GM21717 (cell line): ENCODE data around the gene RTN4RL2.

Experiments used
- ATAC-seq: cut with Tn5 transposase; IDR thresholded peaks from one replicate; pipeline ENCODE4 v1.9.1; 2021; ENCODE audit warnings: mild to moderate bottlenecking, moderate library complexity; ENCODE audit not compliant: unreplicated experiment

RTN4RL2 gene

DNA sequence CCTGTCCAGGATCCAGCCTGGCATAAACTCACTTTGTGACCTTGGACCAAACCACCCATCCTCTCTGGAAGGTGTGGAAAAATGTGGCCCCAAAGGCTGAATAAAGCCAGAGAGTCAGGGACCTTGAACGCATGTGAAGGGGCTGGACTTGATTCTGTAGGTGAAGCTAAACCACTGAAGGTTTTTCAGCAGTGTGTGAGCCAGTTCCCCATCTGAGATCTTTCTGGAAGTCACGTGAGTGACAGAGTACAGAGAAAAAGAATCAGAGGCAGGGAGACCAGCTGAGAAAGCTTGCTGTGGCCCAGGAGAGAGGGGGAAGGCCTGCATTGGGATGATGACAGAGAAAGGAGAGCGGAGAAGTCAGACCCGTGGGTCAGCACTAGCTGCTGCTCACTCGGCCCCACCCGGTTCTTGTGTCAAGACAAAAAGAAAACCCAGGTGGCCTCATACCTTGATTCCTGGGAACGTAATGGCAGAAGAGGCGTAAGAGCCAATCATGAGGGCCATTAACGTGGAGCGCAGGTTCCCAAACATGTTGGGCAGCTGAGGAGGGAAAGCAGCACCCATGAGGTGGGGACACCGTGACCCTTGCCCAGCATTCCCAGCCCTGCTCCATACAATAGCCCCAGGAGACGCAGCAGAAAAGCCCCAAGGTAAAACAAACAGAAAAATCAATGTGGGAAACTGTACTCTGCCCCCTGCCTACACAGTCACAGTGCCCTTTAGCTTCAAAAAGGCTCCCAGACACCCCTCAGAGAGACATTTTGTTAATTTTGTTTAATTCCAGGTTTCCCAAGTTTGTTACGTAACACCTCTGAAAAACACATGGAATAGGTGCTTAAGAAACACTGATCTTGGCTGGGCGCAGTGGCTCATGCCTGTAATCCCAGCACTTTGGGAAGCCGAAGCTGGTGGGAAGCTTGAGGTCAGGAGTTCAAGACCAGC is 37.2 kb downstream of the RTN4RL2 start:
- no peak for ATAC-seq

DNA sequence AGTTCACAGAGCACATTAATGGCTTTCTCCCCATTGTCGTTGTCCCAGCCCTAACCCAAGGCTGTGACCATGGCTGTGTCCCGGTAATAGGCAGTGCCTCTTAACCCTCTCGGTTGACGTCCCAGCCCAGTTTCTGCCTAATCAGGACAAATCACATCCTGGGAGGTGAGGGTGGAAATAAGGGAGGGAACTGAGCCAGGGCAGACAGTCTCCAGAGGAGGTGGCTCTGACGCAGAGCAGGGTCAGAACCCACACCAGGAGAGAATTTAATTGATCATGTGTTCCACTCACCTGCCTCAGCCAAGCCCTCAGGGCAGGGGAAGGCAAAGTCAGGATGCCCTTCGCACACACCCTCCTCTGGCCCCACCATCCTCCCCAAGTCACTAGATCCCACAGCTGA is 38.2 kb downstream of the RTN4RL2 start:
- no peak for ATAC-seq

DNA sequence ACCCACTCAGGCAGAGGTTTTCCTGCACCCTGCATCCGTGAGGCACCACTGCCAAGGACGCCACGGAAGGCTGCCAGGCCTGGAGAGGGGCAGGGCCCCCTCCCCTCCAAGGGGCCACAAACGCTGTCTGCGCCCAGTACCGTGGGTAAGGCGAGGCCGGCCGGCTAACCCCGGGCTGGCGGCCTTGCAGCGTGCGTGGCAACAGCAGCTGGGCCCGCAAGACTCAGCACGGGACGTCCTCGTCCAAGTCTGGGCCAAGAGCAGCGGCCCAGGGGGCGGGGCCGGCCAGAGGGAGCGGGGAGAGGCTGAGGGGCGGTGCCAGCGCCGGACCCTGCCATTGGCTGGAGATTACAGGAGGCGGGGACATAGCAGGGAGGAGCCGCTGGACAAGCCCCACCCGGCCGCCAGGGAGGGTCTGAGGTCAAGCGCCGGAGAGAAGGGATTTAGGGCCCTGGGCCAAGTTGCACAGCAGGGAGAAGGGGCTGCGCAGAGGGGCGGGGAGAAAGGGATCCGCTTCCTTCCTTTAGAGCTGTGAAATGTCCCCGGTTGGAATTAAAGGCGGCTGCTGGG is 39.2 kb downstream of the RTN4RL2 start:
- ATAC-seq: no peak

DNA sequence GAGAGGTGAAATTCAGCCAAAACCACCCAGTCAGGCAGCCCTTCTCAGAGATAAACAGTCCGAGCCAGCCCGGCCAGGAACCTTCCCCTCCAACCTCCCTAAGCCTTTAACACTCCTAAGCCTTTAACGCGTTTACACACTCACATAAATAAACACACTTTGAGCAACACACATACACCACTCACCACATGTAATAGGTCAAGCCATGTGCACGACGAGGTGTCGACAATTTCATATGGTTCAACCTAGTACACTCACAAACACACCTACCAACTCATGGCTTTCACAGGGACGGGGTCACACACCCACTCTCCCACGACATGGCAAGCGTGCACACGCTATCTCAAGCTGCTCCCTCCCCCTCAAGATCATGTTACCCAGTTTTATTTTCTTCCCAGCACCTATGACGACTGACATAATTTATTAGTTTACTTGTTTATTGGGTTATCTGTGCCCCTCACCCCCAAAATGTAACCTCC is 39.7 kb downstream of the RTN4RL2 start:
- ATAC-seq: no peak

DNA sequence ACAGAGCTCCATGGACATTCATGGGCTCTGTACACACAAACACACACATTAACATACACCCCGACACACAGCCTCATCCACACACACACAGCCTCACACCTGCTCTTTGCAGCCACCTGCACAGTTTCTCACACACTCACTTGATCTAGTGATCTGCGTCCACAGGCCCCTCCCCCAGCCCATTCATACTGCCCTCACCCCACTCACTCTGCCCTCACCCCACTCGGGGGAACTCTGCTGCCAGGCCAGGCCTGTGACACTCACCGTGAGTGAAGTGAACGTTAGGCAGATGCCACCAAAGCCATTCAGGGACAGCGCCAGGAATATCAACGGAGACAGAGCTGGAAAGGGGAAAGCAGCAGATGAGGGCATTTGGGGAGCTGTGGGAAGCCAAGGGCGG is 40.2 kb downstream of the RTN4RL2 start:
- no peak for ATAC-seq

DNA sequence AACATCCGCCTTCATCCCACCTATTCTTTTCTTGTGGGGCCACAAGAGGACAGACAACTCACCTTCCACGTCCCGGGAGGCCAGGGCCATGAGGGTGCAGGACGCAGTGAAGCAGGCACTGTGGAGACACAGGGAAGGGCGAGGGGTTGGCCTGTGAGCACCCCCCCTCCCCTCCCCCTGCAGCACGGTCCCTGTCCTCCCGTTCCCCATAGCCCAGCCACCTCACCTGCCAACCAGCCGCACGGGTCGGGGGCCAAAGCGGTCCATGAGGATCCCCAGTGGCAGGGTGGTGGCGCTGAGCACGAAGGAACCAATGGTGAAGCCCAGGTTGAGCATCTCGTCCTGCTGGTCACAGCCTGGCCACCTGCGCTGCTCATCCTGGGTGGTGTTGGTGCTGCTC is 40.6 kb downstream of the RTN4RL2 start:
- no peak for ATAC-seq

DNA sequence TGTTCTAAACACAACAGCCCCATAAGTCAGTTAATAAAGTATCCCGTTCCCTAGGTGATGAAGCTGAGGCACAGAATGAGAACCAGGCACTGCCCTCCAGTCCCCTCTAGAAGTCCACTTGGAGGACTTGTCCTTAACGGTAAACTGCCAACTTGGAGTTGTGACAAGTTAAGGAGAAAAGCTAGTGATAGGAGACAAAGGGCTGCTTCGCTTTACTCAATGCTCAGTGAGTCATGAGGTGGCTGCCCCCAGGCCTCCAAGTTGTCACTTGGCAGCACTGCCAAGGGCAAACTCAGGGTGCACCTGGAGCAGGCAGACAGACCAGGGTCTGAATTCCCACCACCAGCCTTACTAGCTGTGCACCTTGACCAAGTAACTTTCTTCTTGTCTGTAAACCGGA is 41.6 kb downstream of the RTN4RL2 start:
- ATAC-seq: no peak

DNA sequence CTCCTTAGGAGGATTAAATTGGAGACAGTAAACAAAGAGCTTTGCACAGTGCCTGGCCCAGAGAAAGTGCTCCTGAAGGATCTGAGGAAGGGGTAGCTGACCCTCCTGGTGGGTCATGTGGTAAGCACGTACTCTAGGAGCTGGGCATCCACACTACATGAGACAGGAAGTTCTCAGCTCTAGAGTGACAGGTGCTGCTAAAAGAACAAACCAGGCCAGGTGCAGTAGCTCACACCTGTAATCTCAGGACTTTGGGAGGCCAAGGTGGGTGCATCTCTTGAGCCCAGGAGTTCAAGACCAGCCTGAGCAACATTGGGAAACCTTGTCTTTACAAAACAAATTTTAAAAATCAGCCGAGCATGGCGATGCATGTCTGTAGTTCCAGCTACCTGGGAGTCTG is 42.0 kb downstream of the RTN4RL2 start:
- no peak for ATAC-seq

DNA sequence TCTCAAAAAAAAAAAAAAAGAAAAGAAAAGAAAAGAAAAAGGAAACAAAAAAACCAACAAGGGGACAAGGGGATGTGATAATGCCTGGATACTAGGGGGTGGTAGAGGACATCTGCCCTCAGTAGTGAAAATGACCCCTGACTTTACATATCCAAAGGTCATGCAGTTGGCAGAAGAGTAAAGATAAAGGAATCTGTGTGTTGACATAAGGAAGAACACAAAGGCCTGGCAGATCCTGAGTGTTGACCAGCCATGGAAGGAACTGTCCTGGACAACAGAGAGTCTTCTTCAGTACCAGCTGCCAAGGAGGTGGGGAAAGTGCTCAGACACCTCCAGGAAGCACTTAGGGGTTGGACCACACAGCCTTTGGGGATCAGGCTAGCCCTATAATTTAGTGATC is 42.5 kb downstream of the RTN4RL2 start:
- no peak for ATAC-seq

DNA sequence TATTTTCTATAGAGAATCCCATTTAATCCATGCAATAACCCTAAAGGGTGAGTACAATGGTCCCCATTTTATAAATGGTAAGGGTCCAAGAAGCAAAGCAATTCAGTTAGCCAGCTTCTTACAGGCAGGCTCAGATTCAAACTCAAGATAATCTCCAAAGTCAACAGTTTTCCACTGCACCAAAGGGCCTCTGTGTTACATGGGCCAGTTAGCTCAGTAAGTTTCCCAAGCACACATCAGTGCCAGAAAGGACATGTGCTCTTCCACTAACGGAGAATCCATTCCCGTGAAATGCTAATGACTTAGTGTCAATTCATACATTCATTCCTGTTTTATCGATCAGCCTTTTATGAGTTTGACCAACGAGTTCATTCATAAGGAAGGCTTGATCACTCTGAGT is 44.2 kb downstream of the RTN4RL2 start:
- ATAC-seq: no peak

DNA sequence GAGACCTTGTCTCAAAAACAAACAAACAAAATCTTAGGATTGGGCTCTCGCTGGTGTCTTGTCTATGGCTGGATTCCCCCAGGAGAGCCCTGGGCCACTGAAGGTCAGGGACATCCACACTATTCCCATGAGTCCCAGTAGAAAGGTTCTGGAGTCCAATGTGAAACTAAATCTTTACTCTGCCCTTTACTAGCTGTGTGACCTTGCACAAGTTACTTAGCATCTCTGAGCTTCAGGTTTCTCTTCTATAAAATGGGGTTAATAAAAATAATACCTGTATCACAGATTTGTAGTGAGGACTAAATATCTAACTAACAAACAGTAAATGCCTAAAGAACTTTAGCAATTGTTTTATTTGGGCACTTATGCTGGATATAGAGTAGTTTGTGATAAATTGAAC is 46.2 kb downstream of the RTN4RL2 start:
- ATAC-seq: no peak

DNA sequence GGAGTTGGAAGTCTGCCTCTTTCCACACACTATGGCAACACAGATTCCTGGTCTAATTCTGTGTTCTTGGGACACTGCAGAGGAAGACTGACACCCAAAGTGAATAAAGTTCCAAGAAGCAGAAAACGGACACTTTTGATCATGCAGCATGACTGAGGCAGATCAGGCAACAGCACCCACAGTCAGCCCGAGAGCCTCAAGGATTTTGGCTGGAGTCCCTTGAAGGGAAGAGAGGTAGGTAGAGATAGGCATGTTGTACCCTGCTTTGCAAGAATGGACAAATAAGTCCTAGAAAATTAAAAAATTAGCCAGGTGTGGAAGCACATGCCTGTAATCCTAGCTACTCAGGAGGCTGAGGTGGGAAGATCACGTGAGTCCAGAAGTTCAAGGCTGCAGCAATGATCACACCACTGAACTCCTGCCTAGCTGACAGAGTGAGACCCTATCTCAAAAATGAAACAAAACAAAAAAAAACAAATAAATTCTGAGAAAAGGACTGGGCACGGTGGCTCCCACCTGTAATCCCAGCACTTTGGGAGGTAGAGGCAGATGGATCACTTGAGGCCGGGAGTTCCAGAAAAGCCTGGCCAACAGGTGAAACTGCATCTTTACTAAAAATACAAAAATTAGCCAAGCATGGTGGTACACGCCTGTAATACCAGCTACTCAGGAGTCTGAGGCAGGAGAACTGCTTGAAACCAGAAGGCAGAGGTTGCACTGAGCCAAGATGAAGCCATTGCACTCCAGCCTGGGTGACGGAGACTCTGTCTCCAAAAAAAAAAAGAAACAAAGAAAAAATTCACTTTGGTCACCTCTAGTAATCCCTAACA is 48.2 kb downstream of the RTN4RL2 start:
- no peak for ATAC-seq

DNA sequence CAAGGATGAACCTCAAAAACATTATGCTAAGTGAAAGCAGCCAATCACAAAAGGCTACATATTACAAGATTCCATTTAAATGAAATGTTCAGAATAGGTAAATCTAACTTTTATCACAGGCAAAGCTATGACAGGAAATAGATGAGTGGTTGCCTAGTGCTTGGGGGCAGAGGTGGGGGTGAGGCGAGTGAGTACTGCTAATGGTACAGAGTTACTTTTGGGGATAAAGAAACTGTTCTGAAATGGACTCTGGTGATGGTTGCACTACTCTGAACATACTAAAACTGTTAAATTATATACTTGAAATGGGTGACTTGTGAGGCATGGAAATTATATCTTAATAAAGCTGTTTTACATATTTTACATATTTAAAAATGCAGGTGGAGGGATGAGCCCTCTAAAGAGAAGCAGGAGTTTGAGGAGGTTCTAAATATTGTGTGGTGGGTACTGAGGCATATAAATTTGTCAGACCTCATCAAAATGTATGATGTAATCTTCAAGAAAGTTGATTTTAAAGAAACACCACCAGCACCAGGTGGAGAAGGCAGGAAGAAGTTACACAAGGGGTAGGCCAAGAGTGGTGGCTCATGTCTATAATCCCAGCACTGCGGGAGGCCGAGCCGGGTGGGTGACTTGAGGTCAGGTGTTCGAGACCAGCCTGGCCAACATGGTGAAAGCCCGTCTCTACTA is 51.6 kb downstream of the RTN4RL2 start:
- no peak for ATAC-seq

DNA sequence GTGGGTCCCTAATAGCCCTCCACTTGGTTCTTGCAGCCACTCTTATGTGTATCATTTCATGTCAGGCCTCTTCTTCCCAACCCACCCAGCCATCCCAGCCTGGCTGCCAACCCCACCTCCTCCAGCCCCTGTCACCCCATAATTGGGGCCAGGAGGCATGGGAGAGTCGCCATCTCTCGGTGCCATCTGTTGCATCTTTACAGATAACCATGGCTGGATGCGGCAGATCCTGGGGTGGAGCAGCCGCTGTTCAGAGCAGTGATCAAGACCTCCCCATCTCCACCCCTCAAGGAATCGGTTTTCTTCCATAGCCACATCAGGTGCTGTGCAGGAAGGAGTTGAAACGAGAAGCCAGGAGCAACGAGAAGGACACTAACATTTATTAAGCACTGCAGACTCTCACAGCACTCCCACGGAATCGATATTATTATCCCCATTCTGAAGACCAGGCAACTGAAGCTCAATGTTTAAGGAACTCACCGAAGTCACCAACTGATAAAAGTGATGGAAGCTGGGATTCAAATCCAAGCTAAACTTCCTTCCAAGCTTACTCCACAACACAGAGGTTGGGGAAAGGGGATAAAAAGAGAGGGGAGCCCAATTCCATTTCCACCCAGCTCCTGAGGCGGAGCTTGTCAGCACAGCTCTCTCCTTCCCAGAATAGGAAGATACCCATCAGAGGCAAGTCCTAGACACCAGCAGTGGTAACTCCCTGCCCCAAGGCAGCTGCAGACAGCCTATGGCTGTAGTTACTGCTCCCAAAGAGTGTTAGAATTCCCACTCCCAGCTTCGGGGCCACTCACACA is 52.5 kb downstream of the RTN4RL2 start:
- no peak for ATAC-seq

DNA sequence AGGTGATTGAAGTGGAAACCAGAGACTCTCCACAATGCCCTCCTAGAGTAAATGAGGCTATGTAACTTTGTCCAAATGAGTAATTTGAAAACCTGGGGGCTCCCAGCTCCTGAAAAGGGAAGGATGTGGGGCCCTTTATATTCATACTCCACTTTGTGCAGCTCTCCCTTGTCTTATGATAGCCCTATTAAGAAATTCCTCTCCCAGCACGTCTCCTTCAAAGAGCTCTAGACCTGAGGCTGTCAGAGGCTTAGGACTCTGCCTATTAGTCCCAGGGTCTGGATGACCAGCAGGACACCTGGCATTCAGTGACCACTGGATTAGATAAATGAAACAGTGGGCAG is 53.1 kb downstream of the RTN4RL2 start:
- ATAC-seq: no peak

DNA sequence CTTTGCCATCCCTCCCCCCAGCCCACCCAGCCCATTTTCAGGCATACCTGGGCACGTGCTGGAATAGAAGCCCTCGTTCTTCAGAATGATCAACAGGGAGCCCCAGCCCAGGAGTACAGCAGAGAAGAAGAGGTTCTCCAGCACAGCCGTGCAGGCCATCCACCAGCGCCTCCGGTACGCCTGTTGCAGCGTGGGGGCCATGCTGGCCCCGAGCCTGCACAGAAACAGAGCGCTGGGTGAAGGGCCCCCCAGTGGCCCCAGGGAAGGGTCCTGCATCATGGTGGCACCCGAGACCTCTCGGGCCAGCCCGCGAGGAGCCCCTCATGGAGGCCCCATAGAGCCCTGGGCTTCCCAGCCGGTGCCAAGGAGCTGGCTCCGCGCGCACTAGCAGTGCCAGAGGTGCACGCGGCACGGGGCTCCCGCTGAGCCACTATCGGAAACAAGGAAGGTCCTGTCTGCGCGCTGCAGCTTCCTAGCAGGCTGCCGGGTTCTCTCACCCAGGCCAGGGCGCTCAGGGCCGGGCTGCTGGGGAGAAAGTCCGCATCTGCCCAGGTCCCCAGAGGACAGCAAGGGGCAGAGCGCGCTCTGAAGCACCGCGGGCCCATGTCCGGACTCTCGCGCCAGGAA is 53.7 kb downstream of the RTN4RL2 start:
- peak; percentile 32 for ATAC-seq

DNA sequence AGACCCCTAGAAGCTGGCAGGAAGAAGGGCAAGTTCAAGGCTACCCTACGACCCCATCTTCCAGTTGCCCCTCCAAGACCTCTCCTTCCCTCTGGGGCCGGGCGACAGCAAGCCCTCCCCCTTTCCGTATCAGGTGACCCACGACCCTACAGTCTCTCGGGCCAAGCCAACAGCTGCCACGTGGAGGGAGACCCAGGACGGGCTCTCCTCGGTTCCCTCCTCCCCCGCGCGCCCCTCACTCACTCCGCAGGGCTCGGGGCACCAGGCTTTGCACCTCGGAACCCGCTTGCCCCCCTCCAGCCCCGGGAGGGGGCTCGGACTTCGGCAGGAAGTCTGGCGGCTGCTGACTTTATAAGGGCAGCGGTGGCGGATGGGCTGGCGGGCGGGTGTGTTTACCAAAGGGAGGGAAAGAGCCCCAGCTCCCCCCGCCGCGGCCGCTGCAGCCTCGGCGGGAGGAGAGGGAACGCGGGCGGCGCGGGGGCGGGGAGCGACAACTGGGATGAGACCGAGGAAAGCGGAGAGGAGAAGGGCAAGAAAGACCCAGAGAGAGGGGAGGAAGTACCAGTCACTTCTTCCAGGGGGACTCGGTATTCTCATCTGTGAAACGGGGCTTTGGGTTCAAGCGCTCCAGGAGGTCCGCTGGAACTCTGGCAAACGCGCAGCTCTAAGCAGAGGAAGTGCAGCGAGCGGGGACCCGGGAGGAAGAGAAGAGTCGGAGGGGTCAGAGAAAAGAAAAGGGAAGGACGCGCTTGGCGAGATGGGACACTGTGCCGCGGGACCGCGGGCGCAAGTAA is 54.4 kb downstream of the RTN4RL2 start:
- ATAC-seq: peak; percentile 43

DNA sequence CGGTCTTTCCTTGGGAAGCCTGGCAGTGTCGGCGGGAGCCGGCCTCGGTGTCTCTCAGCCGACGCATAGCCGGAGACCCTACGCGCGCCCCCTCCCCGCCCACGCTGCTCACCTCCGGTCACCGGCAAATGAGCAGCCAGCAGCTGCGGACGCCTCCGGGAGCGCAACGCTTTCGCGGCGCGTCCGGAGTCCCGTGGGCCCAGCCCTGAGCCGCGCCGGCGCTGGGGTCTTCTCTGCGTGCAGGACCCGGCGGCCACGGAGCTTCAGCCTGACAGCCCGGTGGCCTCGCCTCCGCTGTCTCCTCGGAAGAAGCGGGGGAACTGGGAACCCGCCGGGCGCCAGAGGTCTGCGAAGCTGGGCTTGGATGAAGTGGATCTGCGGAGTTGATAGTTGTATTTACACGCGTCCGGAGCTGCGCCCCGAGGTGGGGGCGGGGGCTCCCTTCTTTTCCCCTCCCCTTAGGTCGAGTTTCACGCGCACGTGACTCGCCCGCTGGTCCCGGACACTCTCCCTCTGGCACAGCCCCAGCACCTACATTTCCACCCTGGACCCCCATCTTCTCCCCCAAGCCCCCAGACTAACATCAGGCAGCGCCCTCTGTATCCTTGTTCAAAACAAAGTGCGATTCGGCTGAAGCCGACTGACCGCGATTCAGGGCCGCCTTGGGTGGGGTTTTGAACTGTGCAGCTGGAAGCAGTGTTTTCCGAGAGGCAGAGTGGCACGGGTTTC is 55.2 kb downstream of the RTN4RL2 start, which contains the start of gene SLC43A1:
Gene SLC43A1, minus strand, starts transcription at position 371 of the 729 bp plus-strand sequence. CDS start 1,591 bp downstream, outside the sequence.
- ATAC-seq: peak; percentile 40
